Left kidney (tissue), 8 donors: ENCODE results near the gene TRIP13. TPM values are rescaled to one million over a fixed set of nuclear protein-coding genes. Genes with fewer than 3 reads are reported as not detected.
"Not testable (repeated sequence)": the region's sequence is repeated elsewhere in the genome, so short reads cannot be mapped to it uniquely, and the experiment has no call there.

Experiments used
- DNase-seq: peaks from one replicate; pipeline ENCODE4 v3.0.0-alpha.2; 2013
- long read RNA-seq, 8 donors: transcript quantifications; one replicate each; lab custom pipeline, GENCODE V29; 2026
- polyA plus RNA-seq: library from polyadenylated mRNA; unstranded; fragments of 120-200 nt; gene quantifications from one replicate; pipeline ENCODE4 v1.2.1, GENCODE V29; 2013; ENCODE audit not compliant: insufficient read length

Gene TRIP13
- polyA plus RNA-seq, result 14.5 TPM
- long read RNA-seq, donor 1, partial matches to known transcripts, result 0 of 3 reads
- long read RNA-seq, donor 1, other reads (novel, unspliced or antisense), result 0 of 3 reads
- long read RNA-seq, donor 2, transcript TRIP13-201 (13 exons, 2,672 nt), result major isoform, 5 of 5 reads
- long read RNA-seq, donor 2, partial matches to known transcripts, result 0 of 5 reads
- long read RNA-seq, donor 2, other reads (novel, unspliced or antisense), result 0 of 5 reads
- long read RNA-seq, donor 3, partial matches to known transcripts, result 5 of 9 reads
- long read RNA-seq, donor 3, other reads (novel, unspliced or antisense), result 0 of 9 reads
- long read RNA-seq, donor 4, result 0 reads
- long read RNA-seq, donor 5, transcript TRIP13-201 (13 exons, 2,672 nt), result major isoform, 10 of 39 reads
- long read RNA-seq, donor 5, partial matches to known transcripts, result 29 of 39 reads
- long read RNA-seq, donor 5, other reads (novel, unspliced or antisense), result 0 of 39 reads
- long read RNA-seq, donor 6, partial matches to known transcripts, result 0 of 2 reads
- long read RNA-seq, donor 6, other reads (novel, unspliced or antisense), result 0 of 2 reads
- long read RNA-seq, donor 7, partial matches to known transcripts, result 0 of 4 reads
- long read RNA-seq, donor 7, other reads (novel, unspliced or antisense), result 0 of 4 reads
- long read RNA-seq, donor 8, partial matches to known transcripts, result 0 of 3 reads
- long read RNA-seq, donor 8, other reads (novel, unspliced or antisense), result 0 of 3 reads

GRCh38 chr5:892394-893136 lies at the start of gene TRIP13, which contains the start of gene BRD9:
Gene TRIP13, plus strand, starts transcription at chr5:892884. Its CDS starts 115 bp downstream, at chr5:892999.
Gene BRD9, minus strand, starts transcription at chr5:892801. Its CDS starts 144 bp downstream, at chr5:892657.
- peak; percentile 70 for DNase-seq

GRCh38 chr5:843371-843770 lies 49.3 kb upstream of the TRIP13 start:
- not testable (repeated sequence) for DNase-seq

GRCh38 chr5:843926-844325 lies 48.8 kb upstream of the TRIP13 start:
- DNase-seq, result not testable (repeated sequence)

- DNase-seq, result not testable (repeated sequence)
Measured at GRCh38 chr5:844426-844825, 48.3 kb upstream of the TRIP13 start.

GRCh38 chr5:845031-845675 lies 47.5 kb upstream of the TRIP13 start:
- DNase-seq, result not testable (repeated sequence)

- DNase-seq, result not testable (repeated sequence)
Measured at GRCh38 chr5:845676-846601, 46.7 kb upstream of the TRIP13 start.

GRCh38 chr5:846602-847091 lies 46.0 kb upstream of the TRIP13 start:
- DNase-seq, result not testable (repeated sequence)

GRCh38 chr5:847212-847611 lies 45.5 kb upstream of the TRIP13 start:
- not testable (repeated sequence) for DNase-seq

GRCh38 chr5:847736-848135 lies 44.9 kb upstream of the TRIP13 start:
- not testable (repeated sequence) for DNase-seq

- no peak for DNase-seq
Measured at GRCh38 chr5:848671-849111, 44.0 kb upstream of the TRIP13 start.

- peak; percentile 57 for DNase-seq
Measured at GRCh38 chr5:849651-850301, 42.9 kb upstream of the TRIP13 start.

GRCh38 chr5:850511-851006 lies 42.1 kb upstream of the TRIP13 start, which contains the start of gene ZDHHC11:
Gene ZDHHC11, minus strand, starts transcription at chr5:850986. Its CDS starts 384 bp downstream, at chr5:850602.
- DNase-seq, result no peak

- no peak for DNase-seq
Measured at GRCh38 chr5:851076-851475, 41.6 kb upstream of the TRIP13 start.

GRCh38 chr5:851553-851952 lies 41.1 kb upstream of the TRIP13 start:
- no peak for DNase-seq

- no peak for DNase-seq
Measured at GRCh38 chr5:852018-852417, 40.7 kb upstream of the TRIP13 start.

- DNase-seq, result no peak
Measured at GRCh38 chr5:852431-853401, 40.0 kb upstream of the TRIP13 start.

- DNase-seq, result not testable (repeated sequence)
Measured at GRCh38 chr5:853416-854090, 39.1 kb upstream of the TRIP13 start.

- DNase-seq, result no peak
Measured at GRCh38 chr5:854217-854616, 38.5 kb upstream of the TRIP13 start.
